Measurements from ENCODE around the gene ENTPD7. TPM values are rescaled to one million over a fixed set of nuclear protein-coding genes. Genes with fewer than 3 reads are reported as not detected.

The ENTPD7 gene
- total and polyA plus RNA-seq, 2 of the 8 experiments (the other 6 are each of a cell fraction or from before 2014, with no cell fraction given): 5.0 to 15.6 TPM

GRCh38 chr10:99682032-99682431 is 22.7 kb downstream of the ENTPD7 start:
- Histone ChIP-seq H4K5ac (ENCODE audit: insufficient read length, low read depth, low read length) (no peak overlapping the region), H3K23ac (ENCODE audit: insufficient read length) (no peak overlapping the region), H3K4me3 (ENCODE audit: extremely low read depth in 1 of 4, insufficient read depth in 2 of 4, low read depth in 3 of 4, low read length in 4 of 4) (no peak overlapping the region), H4K20me1 (replicated peaks in 1 of 2; ENCODE audit: control insufficient read depth in 1 of 2, insufficient read depth in 2 of 2, low read length in 2 of 2) (no peaks in the 10 kb centered on the region), H3K18ac (ENCODE audit: extremely low read depth, low read length) (no peak overlapping the region), H3K27me3 (replicated peaks in 1 of 4; ENCODE audit: control insufficient read depth in 3 of 4, extremely low read depth in 1 of 4, insufficient read depth in 3 of 4, low read length in 3 of 4) (no peaks in the 10 kb centered on the region), H2BK120ac (replicated peaks; ENCODE audit: low read depth, low read length) (no peak overlapping the region), H3K9me3 (ENCODE audit: insufficient read depth in 2 of 2, low read depth in 1 of 2, low read length in 1 of 2) (no peaks in the 10 kb centered on the region), H3K4me1 (replicated peaks in 1 of 4; ENCODE audit: control insufficient read depth in 3 of 4, insufficient read depth in 4 of 4, low read length in 3 of 4) (no peaks in the 10 kb centered on the region), H3K4ac (replicated peaks; ENCODE audit: insufficient read length, low read depth, low read length) (no peak overlapping the region), H2AK5ac (ENCODE audit: low read depth, low read length) (no peak overlapping the region), H3K14ac (ENCODE audit: insufficient read length) (no peak overlapping the region), H4K91ac (replicated peaks; ENCODE audit: insufficient read length, low read length) (no peak overlapping the region), H3K79me1 (ENCODE audit: low read depth, low read length) (no peaks in the 10 kb centered on the region), H3K79me2 (ENCODE audit: control insufficient read depth in 1 of 2, insufficient read depth in 2 of 2, low read length in 2 of 2) (no peaks in the 10 kb centered on the region), H3K9ac (replicated peaks in 1 of 4; ENCODE audit: extremely low read depth in 1 of 4, low read depth in 3 of 4, low read length in 3 of 4) (no peak overlapping the region), H3K4me2 (ENCODE audit: insufficient read depth in 1 of 2, low read depth in 2 of 2, low read length in 2 of 2) (no peak overlapping the region), H2AFZ (ENCODE audit: low read length) (no peak overlapping the region), H3K36me3 (ENCODE audit: control insufficient read depth in 2 of 4, insufficient read depth in 4 of 4, low read length in 3 of 4) (peaks cover 0 to 12% (median 9%) of the 10 kb centered on the region in 4 experiments; a peak in 5 of 8 replicates), H3K23me2 (ENCODE audit: low read depth, low read length) (no peaks in the 10 kb centered on the region), H3K56ac (replicated peaks; ENCODE audit: insufficient read length, low read depth, low read length) (no peak overlapping the region), H3K27ac (ENCODE audit: low read depth, low read length) (no peak overlapping the region), H2BK15ac (ENCODE audit: low read length) (no peak overlapping the region), H2BK20ac (ENCODE audit: low read length) (no peak overlapping the region), H2BK12ac (ENCODE audit: low read depth, low read length) (no peak overlapping the region), H2BK5ac (ENCODE audit: low read depth, low read length) (no peak overlapping the region), H4K8ac (ENCODE audit: extremely low read depth, insufficient read depth, low read length) (no peak overlapping the region)
- ChIA-PET CTCF (ENCODE audit: partially characterized antibody) (interaction anchor here (0.6 kb wide), 3 partner anchors 70 to 246 kb away, joined by 3 read pairs; no protein-coding TSS in a partner anchor), POLR2A (ENCODE audit: partially characterized antibody) (interaction anchor here (0.7 kb wide), 1 partner anchor 475 kb away, joined by 3 read pairs; no protein-coding TSS in a partner anchor)
- TF ChIP-seq SIN3A (conservative IDR thresholded peaks at IDR 0.05 in 1 of 2, IDR thresholded peaks at IDR 0.05 in 1 of 2; ENCODE audit: low read depth in 1 of 2, low read length in 2 of 2): no peak
- WGBS, 2 experiments (ENCODE audit: extremely low coverage in 1 of 2, insufficient coverage in 1 of 2, insufficient read length in 1 of 2, insufficient replicate concordance in 2 of 2, low coverage in 1 of 2, low lambda C conversion rate in 2 of 2, missing lambda C conversion rate in 1 of 2): 100% methylated on average over 1 of the region's 1 CpG; no CpG with 5 or more reads in 1 of the 2 experiments
- FAIRE-seq: no peak
- no peak for DNase-seq (ENCODE audit: low read depth in 1 of 2, low spot score in 2 of 2)
